Neural progenitor cell (in vitro differentiated cells): ENCODE results near the gene RAP1A. TPM values are rescaled to one million over a fixed set of nuclear protein-coding genes. Genes with fewer than 3 reads are reported as not detected.
"Not testable (repeated sequence)": the region's sequence is repeated elsewhere in the genome, so short reads cannot be mapped to it uniquely, and the experiment has no call there.

Experiments
- DNase-seq: peaks from one replicate; pipeline ENCODE4 v3.0.0-alpha.2; 2016; ENCODE audit warnings: low spot score
- H2AFZ ChIP-seq: fragments of 200-600 bp; sonication (generic); replicated peaks from 2 replicates; pipeline ENCODE4 v1.6.1; 2016; ENCODE audit warnings: antibody characterized with exemption
- H3F3A ChIP-seq: fragments of 200-600 bp; sonication (generic); 2 replicates; pipeline ENCODE4 v1.6.1; 2016; ENCODE audit warnings: antibody characterized with exemption, low read depth
- H3K27ac ChIP-seq: fragments of 200-600 bp; sonication (generic); 2 replicates; pipeline ENCODE4 v1.5.1; 2016; ENCODE audit warnings: mild to moderate bottlenecking
- H3K27me3 ChIP-seq: fragments of 200-600 bp; sonication (generic); 2 replicates; pipeline ENCODE4 v1.6.1; 2016; ENCODE audit warnings: mild to moderate bottlenecking, moderate library complexity
- H3K36me3 ChIP-seq: fragments of 200-600 bp; sonication (generic); 2 replicates; pipeline ENCODE4 v1.5.1; 2016
- H3K4me1 ChIP-seq: fragments of 200-600 bp; sonication (generic); 2 replicates; pipeline ENCODE4 v1.6.1; 2016; ENCODE audit warnings: mixed run types
- H3K4me2 ChIP-seq: fragments of 200-600 bp; sonication (generic); 2 replicates; pipeline ENCODE4 v1.6.1; 2016
- H3K4me3 ChIP-seq: fragments of 200-600 bp; sonication (generic); 2 replicates; pipeline ENCODE4 v1.5.1; 2016
- H3K79me2 ChIP-seq: fragments of 200-600 bp; sonication (generic); 2 replicates; pipeline ENCODE4 v1.6.1; 2016; ENCODE audit warnings: low read depth
- H3K9ac ChIP-seq: fragments of 200-600 bp; sonication (generic); 2 replicates; pipeline ENCODE4 v1.6.1; 2016
- H3K9me3 ChIP-seq: fragments of 200-600 bp; sonication (generic); 2 replicates; pipeline ENCODE4 v1.5.1; 2016; ENCODE audit warnings: low read depth
- H4K20me1 ChIP-seq: fragments of 200-600 bp; sonication (generic); 2 replicates; pipeline ENCODE4 v1.6.1; 2016; ENCODE audit warnings: low read depth
- H3K27ac Mint-ChIP-seq: 3 replicates; pipeline ENCODE4 v1.8.0; 2021; ENCODE audit warnings: mixed read lengths
- H3K27me3 Mint-ChIP-seq: 2 replicates; pipeline ENCODE4 v1.8.0; 2022; ENCODE audit warnings: low read depth, mild to moderate bottlenecking, inconsistent platforms, moderate library complexity, mixed read lengths; ENCODE audit not compliant: insufficient read depth
- H3K36me3 Mint-ChIP-seq: 3 replicates; pipeline ENCODE4 v1.8.0; 2021; ENCODE audit warnings: mixed read lengths
- H3K4me1 Mint-ChIP-seq: 3 replicates; pipeline ENCODE4 v1.8.0; 2021; ENCODE audit warnings: mixed read lengths
- H3K4me3 Mint-ChIP-seq: 3 replicates; pipeline ENCODE4 v1.8.0; 2021; ENCODE audit warnings: mild to moderate bottlenecking, moderate library complexity, mixed read lengths
- H3K9me3 Mint-ChIP-seq: 3 replicates; pipeline ENCODE4 v1.8.0; 2020; ENCODE audit warnings: mixed read lengths
- CTCF ChIP-seq: fragments of 200-600 bp; sonication (generic); IDR thresholded peaks from 2 replicates; pipeline ENCODE4 v1.5.1; 2017; ENCODE audit warnings: antibody characterized with exemption, mild to moderate bottlenecking
- EZH2 ChIP-seq: fragments of 200-600 bp; sonication (generic); IDR thresholded peaks from 2 replicates; pipeline ENCODE4 v1.6.1; 2017; ENCODE audit warnings: antibody characterized with exemption, mild to moderate bottlenecking, moderate library complexity
- EZH2phosphoT487 ChIP-seq: fragments of 200-600 bp; sonication (generic); IDR thresholded peaks from 2 replicates; pipeline ENCODE4 v1.6.1; 2017; ENCODE audit warnings: antibody characterized with exemption
- total RNA-seq: library from RNA; depleted of rRNA; stranded (reverse); fragments of >200 nt; gene quantifications from 2 replicates; pipeline ENCODE4 v1.2.3, GENCODE V29; 2015; ENCODE audit warnings: low replicate concordance

Gene RAP1A
- total RNA-seq, 1 donor from 2014 or later = 27.5 TPM

- Histone ChIP-seq H3K4me1 (peaks cover 5% of the 10 kb centered on the region), H3K27ac (no peak overlapping the region), H3K4me2 (no peak overlapping the region), H3K27me3 (no peaks in the 10 kb centered on the region), H2AFZ (no peak overlapping the region), H3K9ac (no peak overlapping the region), H3K36me3 (no peaks in the 10 kb centered on the region), H3F3A (peaks cover 4% of the 10 kb centered on the region), H3K4me3 (no peak overlapping the region), H3K79me2 (peaks cover 98% of the 10 kb centered on the region), H4K20me1 (peaks cover 24% of the 10 kb centered on the region), H3K9me3 (no peaks in the 10 kb centered on the region)
- Mint-ChIP-seq H3K9me3 (no peaks in the 10 kb centered on the region), H3K27ac (no peak overlapping the region), H3K27me3 (no peaks in the 10 kb centered on the region), H3K4me3 (no peak overlapping the region), H3K36me3 (peaks cover 2% of the 10 kb centered on the region), H3K4me1 (no peaks in the 10 kb centered on the region)
- DNase-seq = no peak
- TF ChIP-seq EZH2 = no peak
- TF ChIP-seq EZH2phosphoT487 = no peak
- no peak for TF ChIP-seq CTCF
These were observed 9.8 kb downstream of the RAP1A start for GRCh38 chr1:111629190-111629954.

GRCh38 chr1:111630567-111630966, 11.0 kb downstream of the RAP1A start:
- Histone ChIP-seq H3K36me3 (no peaks in the 10 kb centered on the region), H3F3A (peaks cover 4% of the 10 kb centered on the region), H3K9ac (no peak overlapping the region), H3K79me2 (peaks cover 97% of the 10 kb centered on the region), H4K20me1 (peaks cover 30% of the 10 kb centered on the region), H3K4me1 (peaks cover 5% of the 10 kb centered on the region), H3K27me3 (no peaks in the 10 kb centered on the region), H3K27ac (no peak overlapping the region), H3K4me3 (no peak overlapping the region), H2AFZ (no peak overlapping the region), H3K9me3 (no peaks in the 10 kb centered on the region), H3K4me2 (no peak overlapping the region)
- TF ChIP-seq EZH2 (no peak), CTCF (no peak), EZH2phosphoT487 (no peak)
- Mint-ChIP-seq H3K4me1 (no peaks in the 10 kb centered on the region), H3K36me3 (peaks cover 2% of the 10 kb centered on the region), H3K27ac (no peak overlapping the region), H3K9me3 (no peaks in the 10 kb centered on the region), H3K27me3 (no peaks in the 10 kb centered on the region), H3K4me3 (no peak overlapping the region)
- DNase-seq = no peak

GRCh38 chr1:111631502-111631901, 11.9 kb downstream of the RAP1A start:
- no peaks in the 10 kb centered on the region for H3K27me3 ChIP-seq
- peaks cover 10% of the 10 kb centered on the region for H3F3A ChIP-seq
- H3K36me3 ChIP-seq = no peaks in the 10 kb centered on the region
- H4K20me1 ChIP-seq = peaks cover 32% of the 10 kb centered on the region
- TF ChIP-seq CTCF (no peak), EZH2 (no peak), EZH2phosphoT487 (no peak)
- Mint-ChIP-seq H3K36me3 (peaks cover 2% of the 10 kb centered on the region), H3K4me3 (no peak overlapping the region), H3K27ac (no peak overlapping the region), H3K4me1 (no peaks in the 10 kb centered on the region), H3K27me3 (no peaks in the 10 kb centered on the region), H3K9me3 (no peaks in the 10 kb centered on the region)
- DNase-seq = no peak
- peaks cover 95% of the 10 kb centered on the region for H3K79me2 ChIP-seq
- no peak overlapping the region for H3K27ac ChIP-seq
- no peaks in the 10 kb centered on the region for H3K9me3 ChIP-seq
- peaks cover 5% of the 10 kb centered on the region for H3K4me1 ChIP-seq
- H3K9ac ChIP-seq = no peak overlapping the region
- H3K4me3 ChIP-seq = no peak overlapping the region
- H3K4me2 ChIP-seq = no peak overlapping the region
- no peak overlapping the region for H2AFZ ChIP-seq

- H3K9ac ChIP-seq, H3K9me3 Mint-ChIP-seq, DNase-seq, H3K4me3 ChIP-seq, H3K9me3 ChIP-seq, H3K4me1 ChIP-seq, H3K4me2 ChIP-seq, H3K36me3 Mint-ChIP-seq, H3K27ac ChIP-seq, H2AFZ ChIP-seq, H3K4me1 Mint-ChIP-seq, H3K4me3 Mint-ChIP-seq, H3K36me3 ChIP-seq, H3K27me3 ChIP-seq, H3K27me3 Mint-ChIP-seq, H3K27ac Mint-ChIP-seq: not testable (repeated sequence)
- H3K79me2 ChIP-seq = peaks cover 95% of the 10 kb centered on the region
- H4K20me1 ChIP-seq = peaks cover 32% of the 10 kb centered on the region
- H3F3A ChIP-seq = peaks cover 14% of the 10 kb centered on the region
These were observed 13.2 kb downstream of the RAP1A start for GRCh38 chr1:111632771-111633170.
